ENCODE data around the gene RHEX.

DNA sequence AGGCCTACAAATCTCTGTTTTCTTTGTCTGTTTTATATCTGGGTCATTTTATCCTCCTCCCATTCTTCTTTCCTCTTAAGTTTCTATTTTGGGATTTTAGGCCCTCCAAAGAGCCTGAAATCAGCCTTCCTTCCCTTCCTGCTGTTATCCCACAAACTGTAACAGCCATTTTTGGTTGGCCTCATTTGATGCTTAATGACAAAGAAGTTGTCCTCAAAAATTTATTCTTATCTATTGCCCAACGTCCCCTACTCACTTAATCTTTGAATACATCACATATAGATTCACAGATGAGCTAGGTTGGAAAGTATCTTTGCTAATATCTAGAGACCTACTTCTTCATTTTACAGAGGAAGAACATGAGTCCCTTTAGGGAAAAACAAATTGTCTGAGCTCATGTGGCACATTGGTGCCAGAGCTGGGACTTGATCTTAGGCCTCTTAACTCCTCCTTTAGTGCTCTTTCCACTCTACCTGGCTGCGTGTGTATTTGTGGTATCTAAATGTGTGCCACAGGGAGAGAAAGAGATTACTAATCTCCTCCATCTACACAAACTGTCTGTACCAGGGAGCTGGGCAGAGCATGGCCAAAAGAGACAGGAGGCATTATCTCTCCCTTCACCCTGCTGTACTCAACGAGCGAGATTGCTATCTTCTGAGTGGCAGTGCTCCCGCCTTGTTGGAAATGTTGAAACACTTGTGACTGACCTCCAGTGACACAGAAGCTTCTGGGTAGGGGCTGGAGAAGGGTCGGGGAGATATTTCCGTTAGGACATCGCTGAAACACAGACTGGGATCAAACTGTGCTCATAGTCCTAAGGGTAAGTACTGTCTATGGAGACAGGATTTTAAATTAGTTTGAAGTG, 30.1 kb downstream of the RHEX start:
- no peak for TF ChIP-seq POLR2AphosphoS5 (IDR thresholded peaks at IDR 0.05)
- TF ChIP-seq, protein P1, sequence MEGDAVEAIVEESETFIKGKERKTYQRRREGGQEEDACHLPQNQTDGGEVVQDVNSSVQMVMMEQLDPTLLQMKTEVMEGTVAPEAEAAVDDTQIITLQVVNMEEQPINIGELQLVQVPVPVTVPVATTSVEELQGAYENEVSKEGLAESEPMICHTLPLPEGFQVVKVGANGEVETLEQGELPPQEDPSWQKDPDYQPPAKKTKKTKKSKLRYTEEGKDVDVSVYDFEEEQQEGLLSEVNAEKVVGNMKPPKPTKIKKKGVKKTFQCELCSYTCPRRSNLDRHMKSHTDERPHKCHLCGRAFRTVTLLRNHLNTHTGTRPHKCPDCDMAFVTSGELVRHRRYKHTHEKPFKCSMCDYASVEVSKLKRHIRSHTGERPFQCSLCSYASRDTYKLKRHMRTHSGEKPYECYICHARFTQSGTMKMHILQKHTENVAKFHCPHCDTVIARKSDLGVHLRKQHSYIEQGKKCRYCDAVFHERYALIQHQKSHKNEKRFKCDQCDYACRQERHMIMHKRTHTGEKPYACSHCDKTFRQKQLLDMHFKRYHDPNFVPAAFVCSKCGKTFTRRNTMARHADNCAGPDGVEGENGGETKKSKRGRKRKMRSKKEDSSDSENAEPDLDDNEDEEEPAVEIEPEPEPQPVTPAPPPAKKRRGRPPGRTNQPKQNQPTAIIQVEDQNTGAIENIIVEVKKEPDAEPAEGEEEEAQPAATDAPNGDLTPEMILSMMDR (IDR thresholded peaks at IDR 0.05): no peak

All from esophagus muscularis mucosa (tissue), 3 donors.